PFSK-1 (cell line): Measurements from ENCODE around the gene TSEN2.

ENCODE experiments used
- FOXP2 ChIP-seq: optimal IDR thresholded peaks from 2 replicates; pipeline ENCODE3; 2011; ENCODE audit warnings: borderline replicate concordance, control low read depth, inconsistent platforms; ENCODE audit not compliant: insufficient read depth; ENCODE audit errors: extremely low read length, extremely low read depth
- POLR2AphosphoS5 ChIP-seq: IDR thresholded peaks from 2 replicates; pipeline ENCODE4 v1.6.1; 2012; ENCODE audit warnings: low read depth, mild to moderate bottlenecking, control low read depth, low read length, moderate library complexity
- SIN3A ChIP-seq: IDR thresholded peaks from 2 replicates; pipeline ENCODE4 v1.6.1; 2012; ENCODE audit warnings: mild to moderate bottlenecking, low read length, moderate library complexity, borderline replicate concordance; ENCODE audit not compliant: insufficient read depth
- TAF1 ChIP-seq: IDR thresholded peaks from 2 replicates; pipeline ENCODE4 v1.6.1; 2012; ENCODE audit warnings: low read length, control low read depth, borderline replicate concordance; ENCODE audit not compliant: insufficient read depth
- TF ChIP-seq, protein P1 (sequence below), 2 experiments: IDR thresholded peaks; 2 replicates each; pipeline versions ENCODE4 v1.6.1 to v1.8.0; 2011 to 2012; ENCODE audit warnings: low read depth in 2 of 2, low read length in 2 of 2, control low read depth in 1 of 2, inconsistent platforms in 1 of 2, mild to moderate bottlenecking in 1 of 2, moderate library complexity in 1 of 2; ENCODE audit not compliant: insufficient read depth in 1 of 2

Gene TSEN2

DNA sequence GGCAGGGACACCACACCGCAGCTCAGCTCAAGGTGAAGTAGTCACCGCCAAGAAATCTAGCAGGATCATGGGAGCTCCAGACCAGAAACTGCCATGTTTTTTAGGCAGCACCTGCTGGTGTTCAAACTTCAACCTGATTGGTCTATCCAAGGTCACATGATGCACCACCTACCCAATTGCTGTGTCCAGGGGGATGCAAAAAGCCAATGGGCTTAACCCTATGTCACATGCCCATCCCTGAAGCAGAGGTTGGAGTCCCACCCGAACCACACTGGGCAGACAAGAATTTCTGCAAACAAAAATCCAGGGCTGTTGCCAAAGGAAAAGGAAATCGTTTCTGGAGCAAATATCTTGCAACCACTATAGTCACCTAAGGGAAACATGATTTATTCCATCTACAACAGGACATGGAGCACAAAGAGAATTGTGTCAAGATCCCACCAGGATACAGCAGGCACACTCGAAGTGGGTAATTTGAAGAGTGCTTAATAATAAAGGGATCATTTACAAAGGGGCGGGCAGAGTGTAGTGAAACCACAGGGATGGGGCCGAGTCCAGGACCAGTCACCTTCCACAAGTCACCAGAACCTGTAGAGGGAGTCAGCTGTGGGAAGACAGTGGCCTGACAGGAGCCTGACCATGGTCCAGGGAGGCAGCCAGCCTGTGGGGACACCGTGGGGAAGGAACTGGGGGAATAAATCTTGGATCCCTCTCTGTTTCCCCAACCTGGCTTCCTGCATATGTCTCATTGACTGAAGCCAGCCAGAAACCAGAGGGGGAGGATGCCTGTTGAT, 34.2 kb upstream of the TSEN2 start:
- no peak for TF ChIP-seq POLR2AphosphoS5
- no peak for TF ChIP-seq TAF1
- TF ChIP-seq SIN3A = no peak

DNA sequence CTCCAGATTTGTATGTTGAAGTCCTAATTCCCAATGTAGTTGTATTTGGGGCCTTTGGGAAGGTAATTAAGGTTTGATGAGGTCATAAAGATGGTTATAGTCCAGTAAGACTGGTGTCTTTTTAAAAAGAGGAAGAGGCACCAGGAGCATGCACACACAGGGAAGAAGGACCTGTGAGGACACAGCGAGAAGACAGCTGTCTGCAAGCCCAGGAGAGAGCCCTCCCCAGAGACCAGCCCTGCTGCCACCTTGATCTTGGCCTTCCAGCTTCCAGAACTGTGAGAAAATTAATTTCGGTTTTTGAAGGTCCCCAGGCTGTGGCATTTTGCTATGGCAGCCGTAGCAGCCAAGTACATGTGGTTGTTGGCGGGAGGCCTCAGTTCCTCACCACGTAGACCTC, 32.8 kb upstream of the TSEN2 start:
- TF ChIP-seq POLR2AphosphoS5 (no peak), FOXP2 (no peak), SIN3A (no peak), TAF1 (no peak)
- TF ChIP-seq, protein P1, sequence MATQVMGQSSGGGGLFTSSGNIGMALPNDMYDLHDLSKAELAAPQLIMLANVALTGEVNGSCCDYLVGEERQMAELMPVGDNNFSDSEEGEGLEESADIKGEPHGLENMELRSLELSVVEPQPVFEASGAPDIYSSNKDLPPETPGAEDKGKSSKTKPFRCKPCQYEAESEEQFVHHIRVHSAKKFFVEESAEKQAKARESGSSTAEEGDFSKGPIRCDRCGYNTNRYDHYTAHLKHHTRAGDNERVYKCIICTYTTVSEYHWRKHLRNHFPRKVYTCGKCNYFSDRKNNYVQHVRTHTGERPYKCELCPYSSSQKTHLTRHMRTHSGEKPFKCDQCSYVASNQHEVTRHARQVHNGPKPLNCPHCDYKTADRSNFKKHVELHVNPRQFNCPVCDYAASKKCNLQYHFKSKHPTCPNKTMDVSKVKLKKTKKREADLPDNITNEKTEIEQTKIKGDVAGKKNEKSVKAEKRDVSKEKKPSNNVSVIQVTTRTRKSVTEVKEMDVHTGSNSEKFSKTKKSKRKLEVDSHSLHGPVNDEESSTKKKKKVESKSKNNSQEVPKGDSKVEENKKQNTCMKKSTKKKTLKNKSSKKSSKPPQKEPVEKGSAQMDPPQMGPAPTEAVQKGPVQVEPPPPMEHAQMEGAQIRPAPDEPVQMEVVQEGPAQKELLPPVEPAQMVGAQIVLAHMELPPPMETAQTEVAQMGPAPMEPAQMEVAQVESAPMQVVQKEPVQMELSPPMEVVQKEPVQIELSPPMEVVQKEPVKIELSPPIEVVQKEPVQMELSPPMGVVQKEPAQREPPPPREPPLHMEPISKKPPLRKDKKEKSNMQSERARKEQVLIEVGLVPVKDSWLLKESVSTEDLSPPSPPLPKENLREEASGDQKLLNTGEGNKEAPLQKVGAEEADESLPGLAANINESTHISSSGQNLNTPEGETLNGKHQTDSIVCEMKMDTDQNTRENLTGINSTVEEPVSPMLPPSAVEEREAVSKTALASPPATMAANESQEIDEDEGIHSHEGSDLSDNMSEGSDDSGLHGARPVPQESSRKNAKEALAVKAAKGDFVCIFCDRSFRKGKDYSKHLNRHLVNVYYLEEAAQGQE (IDR thresholded peaks at IDR 0.05; ENCODE audit: insufficient read depth in 1 of 2, low read depth in 2 of 2, low read length in 2 of 2) = no peak

DNA sequence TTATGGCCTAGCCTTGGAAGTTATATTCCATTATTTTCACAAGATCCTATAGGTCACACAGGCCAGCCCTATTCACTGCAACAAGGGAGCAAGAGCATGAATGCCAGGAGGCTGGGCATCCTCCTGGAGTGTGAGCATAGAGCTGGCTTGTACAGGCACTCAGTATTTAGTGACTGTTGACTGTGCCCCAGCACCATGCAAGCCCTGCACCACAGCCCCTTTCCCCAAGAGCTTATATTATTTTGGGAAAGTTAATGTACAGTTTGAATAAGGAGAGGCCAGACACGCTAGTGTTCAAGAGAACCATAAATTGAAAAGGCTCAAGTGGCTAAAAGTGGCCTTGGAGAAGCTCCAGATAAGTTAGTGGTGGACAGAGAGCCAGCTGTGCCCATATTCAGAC, 32.3 kb upstream of the TSEN2 start:
- TF ChIP-seq TAF1 = no peak
- TF ChIP-seq SIN3A = no peak
- TF ChIP-seq, protein P1 (IDR thresholded peaks at IDR 0.05; ENCODE audit: insufficient read depth in 1 of 2, low read depth in 2 of 2, low read length in 2 of 2) = no peak
- no peak for TF ChIP-seq POLR2AphosphoS5
- TF ChIP-seq FOXP2 = no peak

DNA sequence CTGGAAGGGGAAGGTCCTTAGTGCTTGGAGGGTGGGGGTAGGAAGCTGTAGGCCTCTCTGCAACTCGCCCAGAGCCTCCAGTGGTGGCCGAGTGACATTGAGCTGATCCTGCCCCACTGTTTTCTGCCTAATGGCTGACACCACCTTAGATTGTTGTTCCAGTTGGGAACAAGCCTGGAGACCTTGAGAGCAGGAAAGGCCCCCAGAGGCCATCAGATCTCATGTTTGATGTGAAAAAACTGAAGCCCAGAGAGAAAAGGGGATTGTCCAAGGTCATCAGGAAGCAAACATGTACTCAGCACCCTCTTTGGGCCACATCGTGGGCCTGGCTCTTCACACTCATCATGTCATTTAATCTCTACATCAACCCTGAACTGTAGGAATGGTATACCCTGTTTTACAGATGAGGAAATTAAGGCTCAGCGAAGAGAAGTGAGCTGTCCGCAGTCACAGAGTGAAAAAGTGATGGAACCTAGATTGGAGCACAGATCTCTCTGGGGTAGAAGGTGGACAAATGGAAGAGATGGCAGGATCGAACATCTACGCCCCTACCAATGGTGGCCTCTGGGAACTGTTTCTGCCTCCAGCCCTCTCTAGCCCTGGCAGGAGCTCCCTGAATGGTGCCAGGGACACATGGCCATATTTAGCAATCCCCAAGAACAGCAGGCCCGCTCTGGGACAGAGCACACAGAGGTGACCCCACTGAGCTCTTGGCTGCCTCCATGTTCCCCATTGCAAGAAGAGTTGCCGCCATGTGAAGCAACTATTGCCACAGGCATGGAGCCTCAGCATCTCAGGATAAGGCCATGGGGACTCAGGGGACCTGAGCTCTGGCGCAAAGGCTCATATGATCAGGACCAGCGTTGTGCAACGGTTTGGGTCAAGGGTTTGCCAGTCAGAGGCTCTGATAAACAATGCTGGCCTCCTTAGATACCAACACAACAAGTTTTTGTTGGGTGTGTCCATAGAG, 31.6 kb upstream of the TSEN2 start:
- no peak for TF ChIP-seq POLR2AphosphoS5
- TF ChIP-seq SIN3A = no peak
- no peak for TF ChIP-seq FOXP2
- TF ChIP-seq TAF1 = no peak
- TF ChIP-seq, protein P1 (IDR thresholded peaks at IDR 0.05; ENCODE audit: insufficient read depth in 1 of 2, low read depth in 2 of 2, low read length in 2 of 2) = no peak

DNA sequence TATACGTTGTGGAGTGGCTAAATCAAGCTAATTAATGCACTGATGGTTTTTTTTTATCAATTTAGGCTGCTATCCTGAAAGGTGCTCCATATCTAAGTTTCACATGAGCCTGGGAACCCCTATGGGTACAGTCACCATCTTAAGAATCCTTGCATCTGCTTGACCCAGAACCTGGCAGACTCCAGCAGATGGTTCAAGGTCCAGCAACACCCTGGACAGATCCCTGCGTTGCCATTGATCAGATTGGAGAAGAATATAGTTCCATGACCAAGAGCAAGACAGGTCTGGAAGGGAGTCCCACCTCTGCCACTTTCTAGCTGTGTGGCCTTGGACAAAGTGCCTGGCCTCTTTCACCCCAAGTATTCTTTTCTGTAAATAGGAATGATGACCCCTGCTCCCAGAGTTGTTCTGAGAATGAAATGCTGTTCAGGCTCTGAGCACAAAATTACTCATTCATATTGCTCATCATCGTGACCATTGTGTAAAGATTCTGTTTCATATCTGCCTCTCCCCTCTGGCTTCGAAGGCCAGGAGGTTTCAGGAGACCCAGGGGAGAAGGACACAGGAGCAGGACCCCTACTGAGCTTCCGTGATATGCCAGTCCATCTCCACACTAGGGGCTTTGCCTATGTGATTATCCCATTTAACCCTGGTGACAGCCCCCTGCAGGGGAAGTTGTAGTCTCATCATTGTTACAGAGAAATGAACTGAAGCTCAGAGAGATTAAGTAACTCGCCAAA, 30.0 kb upstream of the TSEN2 start:
- TF ChIP-seq TAF1 (no peak), POLR2AphosphoS5 (no peak)
- TF ChIP-seq, protein P1 (IDR thresholded peaks at IDR 0.05; ENCODE audit: insufficient read depth in 1 of 2, low read depth in 2 of 2, low read length in 2 of 2) = peak in 1 of 2 experiments; percentile 75; a peak in 2 of 4 replicates
